Naive thymus-derived CD8-positive, alpha-beta T cell (primary cell): Measurements from ENCODE around the gene FADS1. TPM values are rescaled to one million over a fixed set of nuclear protein-coding genes. Genes with fewer than 3 reads are reported as not detected.

Source experiments
- ATAC-seq, 2 donors: fragments of 150-1000 bp; cut with Tn5 transposase in 1 of 2; sonication (Bioruptor Pico), chemical (Tn5 transposase) in 1 of 2; 1 replicate in 1 of 2; 2 replicates in 1 of 2; pipeline ENCODE4 v1.10.0; 2021; ENCODE audit warnings: mild to moderate bottlenecking in 2 of 2, moderate library complexity in 2 of 2
- POLR2A ChIA-PET: fragments of 350-600 bp; sonication (Branson Sonifier 250); formaldehyde crosslinking; loops from one replicate; lab custom pipeline; 2021; ENCODE audit warnings: antibody characterized with exemption; lab: Charles Lee
- DNase-seq, 10 donors: peaks; one replicate each; pipeline versions ENCODE4 v3.0.0 to v3.0.0-alpha.2; 2020 to 2022
- H3K27ac Mint-ChIP-seq, 10 donors: one replicate each; pipeline ENCODE4 v1.8.0; 2020 to 2022; ENCODE audit warnings: mild to moderate bottlenecking in 10 of 10, mixed read lengths in 10 of 10, moderate library complexity in 4 of 10, inconsistent platforms in 1 of 10
- H3K27me3 Mint-ChIP-seq, 5 donors: one replicate each; pipeline ENCODE4 v1.8.0; 2021 to 2022; ENCODE audit warnings: mixed read lengths in 5 of 5
- H3K36me3 Mint-ChIP-seq, 3 donors: one replicate each; pipeline ENCODE4 v1.8.0; 2020 to 2022; ENCODE audit warnings: mixed read lengths in 3 of 3, mild to moderate bottlenecking in 2 of 3, inconsistent platforms in 1 of 3
- H3K4me1 Mint-ChIP-seq, 4 donors: one replicate each; pipeline ENCODE4 v1.8.0; 2021 to 2022; ENCODE audit warnings: mixed read lengths in 4 of 4
- H3K4me3 Mint-ChIP-seq, 10 donors: one replicate each; pipeline ENCODE4 v1.8.0; 2020 to 2022; ENCODE audit warnings: mild to moderate bottlenecking in 10 of 10, mixed read lengths in 10 of 10, moderate library complexity in 6 of 10, inconsistent platforms in 1 of 10
- H3K9me3 Mint-ChIP-seq, 9 donors: one replicate each; pipeline ENCODE4 v1.8.0; 2020 to 2022; ENCODE audit warnings: mixed read lengths in 9 of 9, mild to moderate bottlenecking in 3 of 9, inconsistent platforms in 1 of 9, moderate library complexity in 1 of 9
- polyA plus RNA-seq, 3 donors: library from polyadenylated mRNA; unstranded; fragments of 300-500 nt; fragmentation: Illumina TruSeq; gene quantifications; one replicate each; pipeline ENCODE4 v1.2.3, GENCODE V29; 2021
- total RNA-seq, 8 experiments: library from RNA in 2 of 8; stranded (reverse) in 2 of 8; gene quantifications; one replicate each; pipeline ENCODE4 v1.2.3 and lab custom pipeline; 2021 to 2026

FADS1 gene
- total and polyA plus RNA-seq, 5 experiments from 2014 or later: 0.55 to 4.7 (median 1.2) TPM; not detected in 1

- Mint-ChIP-seq H3K9me3 (no peaks in the 10 kb centered on the region), H3K36me3 (peaks cover under 1 to 5% (median 2%) of the 10 kb centered on the region in 3 donors), H3K4me3 (no peak overlapping the region), H3K27me3 (peaks cover 0 to 2% (median 0%) of the 10 kb centered on the region in 5 donors), H3K4me1 (peaks cover 5 to 23% (median 20%) of the 10 kb centered on the region in 4 donors), H3K27ac (no peak overlapping the region)
- POLR2A ChIA-PET: no interaction called here
- ATAC-seq: no peak
- DNase-seq: no peak
Observed at GRCh38 chr11:61838921-61839320, 22.1 kb upstream of the FADS1 start.

- Mint-ChIP-seq H3K36me3 (peaks cover 1 to 5% (median 2%) of the 10 kb centered on the region in 3 donors), H3K27me3 (peaks cover 0 to 5% (median 0%) of the 10 kb centered on the region in 5 donors), H3K27ac (no peak overlapping the region), H3K4me3 (no peak overlapping the region), H3K9me3 (no peaks in the 10 kb centered on the region), H3K4me1 (peaks cover 9 to 28% (median 24%) of the 10 kb centered on the region in 4 donors)
- DNase-seq: no peak
- POLR2A ChIA-PET: no interaction called here
- no peak for ATAC-seq
Observed at GRCh38 chr11:61838501-61838900, 21.7 kb upstream of the FADS1 start.

GRCh38 chr11:61837411-61838005, 20.7 kb upstream of the FADS1 start:
- H3K27ac Mint-ChIP-seq: no peak overlapping the region
- H3K4me1 Mint-ChIP-seq: peaks cover 13 to 32% (median 30%) of the 10 kb centered on the region in 4 donors
- no peak overlapping the region for H3K4me3 Mint-ChIP-seq
- H3K9me3 Mint-ChIP-seq: peaks cover 0 to 2% (median 0%) of the 10 kb centered on the region in 9 donors
- H3K27me3 Mint-ChIP-seq: peaks cover 0 to 10% (median 0%) of the 10 kb centered on the region in 5 donors
- POLR2A ChIA-PET: interaction anchor here (0.5 kb wide), 1 partner anchor 45 kb away, joined by 5 read pairs; no protein-coding TSS in a partner anchor
- ATAC-seq: no peak
- peaks cover 1 to 5% (median 2%) of the 10 kb centered on the region in 3 donors for H3K36me3 Mint-ChIP-seq
- no peak for DNase-seq

GRCh38 chr11:61836193-61836592, 19.4 kb upstream of the FADS1 start:
- H3K27ac Mint-ChIP-seq: peak overlapping the region in 2 of 10 donors; percentile 66 to 72
- H3K4me1 Mint-ChIP-seq: peaks cover 15 to 41% (median 27%) of the 10 kb centered on the region in 4 donors
- H3K9me3 Mint-ChIP-seq: peaks cover 0 to 2% (median 0%) of the 10 kb centered on the region in 9 donors
- H3K4me3 Mint-ChIP-seq: peak overlapping the region in 1 of 10 donors; percentile 5
- H3K36me3 Mint-ChIP-seq: peaks cover 0 to 3% (median 2%) of the 10 kb centered on the region in 3 donors
- DNase-seq: no peak
- H3K27me3 Mint-ChIP-seq: peaks cover 0 to 20% (median 5%) of the 10 kb centered on the region in 5 donors
- POLR2A ChIA-PET: no interaction called here
- no peak for ATAC-seq

GRCh38 chr11:61834278-61835048, 17.7 kb upstream of the FADS1 start:
- Mint-ChIP-seq H3K9me3 (peaks cover 0 to 2% (median 0%) of the 10 kb centered on the region in 9 donors), H3K36me3 (peaks cover 0 to 3% (median 2%) of the 10 kb centered on the region in 3 donors), H3K27me3 (peaks cover 11 to 36% (median 16%) of the 10 kb centered on the region in 5 donors), H3K27ac (peak overlapping the region in 7 of 10 donors; percentile 71 to 91 (median 87)), H3K4me1 (peaks cover 17 to 55% (median 31%) of the 10 kb centered on the region in 4 donors), H3K4me3 (peak overlapping the region in 8 of 10 donors; percentile 22 to 84 (median 59))
- DNase-seq: peak in 7 of 10 donors; percentile 24 to 65 (median 38)
- ATAC-seq: peak; percentile 95 to 97
- POLR2A ChIA-PET: interaction anchor here (0.9 kb wide), 1 partner anchor 20 kb away, joined by 3 read pairs; no protein-coding TSS in a partner anchor

- peak overlapping the region in 8 of 10 donors; percentile 22 to 84 (median 59) for H3K4me3 Mint-ChIP-seq
- H3K27me3 Mint-ChIP-seq: peaks cover 11 to 40% (median 16%) of the 10 kb centered on the region in 5 donors
- peak overlapping the region in 9 of 10 donors; percentile 53 to 91 (median 84) for H3K27ac Mint-ChIP-seq
- POLR2A ChIA-PET: interaction anchor here (0.9 kb wide), 1 partner anchor 19 kb away, joined by 3 read pairs; no protein-coding TSS in a partner anchor
- H3K4me1 Mint-ChIP-seq: peaks cover 22 to 59% (median 36%) of the 10 kb centered on the region in 4 donors
- H3K9me3 Mint-ChIP-seq: peaks cover 0 to 2% (median 0%) of the 10 kb centered on the region in 9 donors
- H3K36me3 Mint-ChIP-seq: peaks cover 0 to 3% (median 0%) of the 10 kb centered on the region in 3 donors
- ATAC-seq: no peak
- no peak for DNase-seq
Observed at GRCh38 chr11:61833926-61834277, 17.1 kb upstream of the FADS1 start.

- Mint-ChIP-seq H3K4me1 (peaks cover 24 to 63% (median 38%) of the 10 kb centered on the region in 4 donors), H3K36me3 (peaks cover 0 to 3% (median 0%) of the 10 kb centered on the region in 3 donors), H3K27me3 (peaks cover 11 to 42% (median 16%) of the 10 kb centered on the region in 5 donors), H3K4me3 (peak overlapping the region in 4 of 10 donors; percentile 48 to 84 (median 75)), H3K27ac (peak overlapping the region in 6 of 10 donors; percentile 22 to 91 (median 86)), H3K9me3 (peaks cover 0 to 2% (median 0%) of the 10 kb centered on the region in 9 donors)
- DNase-seq (peak in 2 of 10 donors; percentile 45 to 49), ATAC-seq (peak in 1 of 2 donors; percentile 17)
- POLR2A ChIA-PET: interaction anchor here (0.9 kb wide), 1 partner anchor 19 kb away, joined by 3 read pairs; no protein-coding TSS in a partner anchor
Observed at GRCh38 chr11:61833471-61833870, 16.7 kb upstream of the FADS1 start.

GRCh38 chr11:61832754-61833153, 16.0 kb upstream of the FADS1 start:
- no peak for ATAC-seq
- Mint-ChIP-seq H3K36me3 (peaks cover 0 to 3% (median 0%) of the 10 kb centered on the region in 3 donors), H3K9me3 (peaks cover 0 to 2% (median 0%) of the 10 kb centered on the region in 9 donors), H3K27me3 (peaks cover 11 to 43% (median 17%) of the 10 kb centered on the region in 5 donors), H3K4me1 (peaks cover 24 to 70% (median 43%) of the 10 kb centered on the region in 4 donors), H3K4me3 (peak overlapping the region in 1 of 10 donors; percentile 37), H3K27ac (peak overlapping the region in 3 of 10 donors; percentile 52 to 91 (median 77))
- no peak for DNase-seq
- POLR2A ChIA-PET: no interaction called here

- H3K4me1 Mint-ChIP-seq: peaks cover 24 to 76% (median 44%) of the 10 kb centered on the region in 4 donors
- POLR2A ChIA-PET: no interaction called here
Observed at GRCh38 chr11:61832207-61832606, 15.4 kb upstream of the FADS1 start.

GRCh38 chr11:61830237-61831105, 13.7 kb upstream of the FADS1 start:
- Mint-ChIP-seq H3K9me3 (peaks cover 0 to 2% (median 0%) of the 10 kb centered on the region in 9 donors), H3K27me3 (peaks cover 11 to 59% (median 19%) of the 10 kb centered on the region in 5 donors), H3K36me3 (peaks cover 0 to 3% (median 0%) of the 10 kb centered on the region in 3 donors), H3K4me3 (peak overlapping the region in 8 of 10 donors; percentile 4 to 88 (median 18)), H3K4me1 (peaks cover 23 to 76% (median 42%) of the 10 kb centered on the region in 4 donors), H3K27ac (peak overlapping the region in 1 of 10 donors; percentile 52)
- POLR2A ChIA-PET: no interaction called here
- ATAC-seq: no peak
- DNase-seq: no peak

More at GRCh38 chr11:61832207-61832606, 15.4 kb upstream of the FADS1 start:
- H3K36me3 Mint-ChIP-seq: peaks cover 0 to 3% (median 0%) of the 10 kb centered on the region in 3 donors
- ATAC-seq (no peak), DNase-seq (no peak)
- H3K27me3 Mint-ChIP-seq: peaks cover 11 to 45% (median 17%) of the 10 kb centered on the region in 5 donors
- peaks cover 0 to 2% (median 0%) of the 10 kb centered on the region in 9 donors for H3K9me3 Mint-ChIP-seq
- H3K4me3 Mint-ChIP-seq: no peak overlapping the region
- H3K27ac Mint-ChIP-seq: peak overlapping the region in 2 of 10 donors; percentile 49 to 73

GRCh38 chr11:61829806-61830205, 13.0 kb upstream of the FADS1 start:
- Mint-ChIP-seq H3K4me3 (peak overlapping the region; percentile 37 to 92 (median 87)), H3K27ac (no peak overlapping the region), H3K4me1 (peaks cover 20 to 70% (median 39%) of the 10 kb centered on the region in 4 donors), H3K27me3 (peaks cover 11 to 59% (median 19%) of the 10 kb centered on the region in 5 donors), H3K36me3 (peaks cover 0 to 3% (median 0%) of the 10 kb centered on the region in 3 donors), H3K9me3 (peaks cover 0 to 2% (median 0%) of the 10 kb centered on the region in 9 donors)
- POLR2A ChIA-PET: no interaction called here
- DNase-seq: no peak
- ATAC-seq: no peak
